ENCODE measurements around the gene CTR9. TPM values are rescaled to one million over a fixed set of nuclear protein-coding genes. Genes with fewer than 3 reads are reported as not detected.
A peak's percentile ranks its signal among the peaks of the same experiment; 100 is the strongest.

The CTR9 gene
- polyA plus RNA-seq (2013, experiment 1 of 2): 25.8 TPM
- 25.4 TPM for polyA plus RNA-seq (2013, experiment 2 of 2)

- peak within 1 kb of the TSS; percentile 90 for H2BK5ac ChIP-seq (ENCODE audit: low read depth, low read length, poor library complexity, severe bottlenecking)
- WGBS: under 1% methylated on average over 64 of the region's 67 CpGs
- H3K27me3 ChIP-seq (ENCODE audit: control insufficient read depth in 1 of 2, insufficient read depth in 1 of 2, low read length in 2 of 2): no peaks in the 10 kb centered on the region
- H3K9me3 ChIP-seq (ENCODE audit: control insufficient read depth, low read length): no peaks in the 10 kb centered on the region
- H3K4me2 ChIP-seq (ENCODE audit: low read length, poor library complexity, severe bottlenecking): peak within 1 kb of the TSS; percentile 90
- H4K8ac ChIP-seq (ENCODE audit: low read length): peak within 1 kb of the TSS; percentile 99
- peak within 1 kb of the TSS; percentile 93 for H3K9ac ChIP-seq (ENCODE audit: low read length)
- H2BK15ac ChIP-seq (ENCODE audit: low read depth, poor library complexity, severe bottlenecking): peak within 1 kb of the TSS; percentile 100
- H2BK12ac ChIP-seq (ENCODE audit: low read length in 2 of 2): no peak within 1 kb of the TSS
- peaks cover 3% of the 10 kb centered on the region for H3K79me1 ChIP-seq (replicated peaks; ENCODE audit: low read length, poor library complexity, severe bottlenecking)
- DNase-seq: peak; percentile 94
- no peak within 1 kb of the TSS for H2BK120ac ChIP-seq (ENCODE audit: low read depth, low read length)
- peak within 1 kb of the TSS in 1 of 2 experiments; percentile 69 for H3K14ac ChIP-seq (ENCODE audit: low read length in 2 of 2)
- no peak within 1 kb of the TSS for H2AK5ac ChIP-seq (ENCODE audit: low read length, severe bottlenecking)
- H2AFZ ChIP-seq (ENCODE audit: low read depth, low read length): peak within 1 kb of the TSS; percentile 72
- peak within 1 kb of the TSS; percentile 60 to 97 for H3K4ac ChIP-seq (ENCODE audit: low read depth in 1 of 2, low read length in 2 of 2)
- H4K91ac ChIP-seq (ENCODE audit: low read length): peak within 1 kb of the TSS; percentile 95
- peak within 1 kb of the TSS; percentile 99 for H3K27ac ChIP-seq (ENCODE audit: low read length, poor library complexity, severe bottlenecking)
- H3K4me1 ChIP-seq (ENCODE audit: control insufficient read depth, insufficient read depth, low read depth, low read length): peaks cover 3% of the 10 kb centered on the region
- H3K23ac ChIP-seq (ENCODE audit: low read length in 2 of 2): no peak within 1 kb of the TSS
- peaks cover 0 to 34% of the 10 kb centered on the region in 2 experiments for H3K36me3 ChIP-seq (ENCODE audit: control insufficient read depth in 1 of 2, insufficient read depth in 2 of 2, low read depth in 1 of 2, low read length in 2 of 2)
- H3K18ac ChIP-seq (ENCODE audit: low read depth in 1 of 2, low read length in 2 of 2): peak within 1 kb of the TSS; percentile 96 to 97
- H3K4me3 ChIP-seq (ENCODE audit: insufficient read depth in 1 of 2, low read depth in 1 of 2, low read length in 2 of 2): peak within 1 kb of the TSS; percentile 89 to 93
Observed at GRCh38 chr11:10750838-10751580, at the start of gene CTR9. Gene CTR9, plus strand, starts transcription at chr11:10751246. Its CDS starts 167 bp downstream, at chr11:10751413.

GRCh38 chr11:10701982-10702381 is 49.1 kb upstream of the CTR9 start:
- peaks cover 10% of the 10 kb centered on the region for H3K9me3 ChIP-seq (ENCODE audit: control insufficient read depth, low read length)
- no peak overlapping the region for H3K9ac ChIP-seq (ENCODE audit: low read length)
- no peak overlapping the region for H2AFZ ChIP-seq (ENCODE audit: low read depth, low read length)
- no peak overlapping the region for H2BK15ac ChIP-seq (ENCODE audit: low read depth, poor library complexity, severe bottlenecking)
- no peak for DNase-seq
- H2AK5ac ChIP-seq (ENCODE audit: low read length, severe bottlenecking): no peak overlapping the region
- H2BK5ac ChIP-seq (ENCODE audit: low read depth, low read length, poor library complexity, severe bottlenecking): no peak overlapping the region
- no peak overlapping the region for H3K18ac ChIP-seq (ENCODE audit: low read depth in 1 of 2, low read length in 2 of 2)
- no peak overlapping the region for H3K14ac ChIP-seq (ENCODE audit: low read length in 2 of 2)
- H3K27ac ChIP-seq (ENCODE audit: low read length, poor library complexity, severe bottlenecking): no peak overlapping the region
- no peak overlapping the region for H2BK12ac ChIP-seq (ENCODE audit: low read length in 2 of 2)
- H3K27me3 ChIP-seq (ENCODE audit: control insufficient read depth in 1 of 2, insufficient read depth in 1 of 2, low read length in 2 of 2): no peaks in the 10 kb centered on the region
- no peak overlapping the region for H3K4me2 ChIP-seq (ENCODE audit: low read length, poor library complexity, severe bottlenecking)
- WGBS: 82% methylated on average over 3 of the region's 3 CpGs
- H4K91ac ChIP-seq (ENCODE audit: low read length): no peak overlapping the region
- peaks cover 3% of the 10 kb centered on the region for H3K4me1 ChIP-seq (ENCODE audit: control insufficient read depth, insufficient read depth, low read depth, low read length)
- H4K8ac ChIP-seq (ENCODE audit: low read length): no peak overlapping the region
- no peaks in the 10 kb centered on the region for H3K79me1 ChIP-seq (replicated peaks; ENCODE audit: low read length, poor library complexity, severe bottlenecking)
- H3K4ac ChIP-seq (ENCODE audit: low read depth in 1 of 2, low read length in 2 of 2): no peak overlapping the region
- no peak overlapping the region for H3K4me3 ChIP-seq (ENCODE audit: insufficient read depth in 1 of 2, low read depth in 1 of 2, low read length in 2 of 2)
- no peak overlapping the region for H2BK120ac ChIP-seq (ENCODE audit: low read depth, low read length)
- H3K36me3 ChIP-seq (ENCODE audit: control insufficient read depth in 1 of 2, insufficient read depth in 2 of 2, low read depth in 1 of 2, low read length in 2 of 2): no peaks in the 10 kb centered on the region
- H3K23ac ChIP-seq (ENCODE audit: low read length in 2 of 2): no peak overlapping the region

GRCh38 chr11:10708131-10708530 is 42.9 kb upstream of the CTR9 start:
- H2BK5ac ChIP-seq (ENCODE audit: low read depth, low read length, poor library complexity, severe bottlenecking): no peak overlapping the region
- H3K23ac ChIP-seq (ENCODE audit: low read length in 2 of 2): no peak overlapping the region
- no peak overlapping the region for H3K4me3 ChIP-seq (ENCODE audit: insufficient read depth in 1 of 2, low read depth in 1 of 2, low read length in 2 of 2)
- no peak overlapping the region for H2BK15ac ChIP-seq (ENCODE audit: low read depth, poor library complexity, severe bottlenecking)
- H2BK120ac ChIP-seq (ENCODE audit: low read depth, low read length): no peak overlapping the region
- H2AK5ac ChIP-seq (ENCODE audit: low read length, severe bottlenecking): no peak overlapping the region
- H3K4me2 ChIP-seq (ENCODE audit: low read length, poor library complexity, severe bottlenecking): no peak overlapping the region
- WGBS: 91% methylated on average over 3 of the region's 3 CpGs
- no peak overlapping the region for H3K27ac ChIP-seq (ENCODE audit: low read length, poor library complexity, severe bottlenecking)
- no peak overlapping the region for H3K18ac ChIP-seq (ENCODE audit: low read depth in 1 of 2, low read length in 2 of 2)
- peak overlapping the region; percentile 71 for H4K91ac ChIP-seq (ENCODE audit: low read length)
- no peak overlapping the region for H3K14ac ChIP-seq (ENCODE audit: low read length in 2 of 2)
- peak overlapping the region; percentile 5 for H4K8ac ChIP-seq (ENCODE audit: low read length)
- no peak for DNase-seq
- H3K4ac ChIP-seq (ENCODE audit: low read depth in 1 of 2, low read length in 2 of 2): no peak overlapping the region
- peaks cover 0 to 5% of the 10 kb centered on the region in 2 experiments for H3K27me3 ChIP-seq (ENCODE audit: control insufficient read depth in 1 of 2, insufficient read depth in 1 of 2, low read length in 2 of 2)
- no peak overlapping the region for H2BK12ac ChIP-seq (ENCODE audit: low read length in 2 of 2)
- H2AFZ ChIP-seq (ENCODE audit: low read depth, low read length): no peak overlapping the region
- H3K9ac ChIP-seq (ENCODE audit: low read length): no peak overlapping the region
- H3K36me3 ChIP-seq (ENCODE audit: control insufficient read depth in 1 of 2, insufficient read depth in 2 of 2, low read depth in 1 of 2, low read length in 2 of 2): no peaks in the 10 kb centered on the region
- H3K9me3 ChIP-seq (ENCODE audit: control insufficient read depth, low read length): no peaks in the 10 kb centered on the region
- no peaks in the 10 kb centered on the region for H3K79me1 ChIP-seq (replicated peaks; ENCODE audit: low read length, poor library complexity, severe bottlenecking)
- no peaks in the 10 kb centered on the region for H3K4me1 ChIP-seq (ENCODE audit: control insufficient read depth, insufficient read depth, low read depth, low read length)

- Histone ChIP-seq H4K91ac (ENCODE audit: low read length) (no peak overlapping the region), H2BK12ac (ENCODE audit: low read length in 2 of 2) (peak overlapping the region in 1 of 2 experiments; percentile 57), H3K4me1 (ENCODE audit: control insufficient read depth, insufficient read depth, low read depth, low read length) (no peaks in the 10 kb centered on the region), H3K4me2 (ENCODE audit: low read length, poor library complexity, severe bottlenecking) (no peak overlapping the region), H2BK5ac (ENCODE audit: low read depth, low read length, poor library complexity, severe bottlenecking) (no peak overlapping the region), H3K14ac (ENCODE audit: low read length in 2 of 2) (no peak overlapping the region), H3K79me1 (replicated peaks; ENCODE audit: low read length, poor library complexity, severe bottlenecking) (no peaks in the 10 kb centered on the region), H3K27me3 (ENCODE audit: control insufficient read depth in 1 of 2, insufficient read depth in 1 of 2, low read length in 2 of 2) (peaks cover 0 to 5% of the 10 kb centered on the region in 2 experiments), H3K4ac (ENCODE audit: low read depth in 1 of 2, low read length in 2 of 2) (no peak overlapping the region), H3K36me3 (ENCODE audit: control insufficient read depth in 1 of 2, insufficient read depth in 2 of 2, low read depth in 1 of 2, low read length in 2 of 2) (no peaks in the 10 kb centered on the region), H2BK120ac (ENCODE audit: low read depth, low read length) (no peak overlapping the region), H3K4me3 (ENCODE audit: insufficient read depth in 1 of 2, low read depth in 1 of 2, low read length in 2 of 2) (no peak overlapping the region), H2BK15ac (ENCODE audit: low read depth, poor library complexity, severe bottlenecking) (no peak overlapping the region), H3K18ac (ENCODE audit: low read depth in 1 of 2, low read length in 2 of 2) (no peak overlapping the region), H3K27ac (ENCODE audit: low read length, poor library complexity, severe bottlenecking) (no peak overlapping the region), H3K23ac (ENCODE audit: low read length in 2 of 2) (no peak overlapping the region), H2AFZ (ENCODE audit: low read depth, low read length) (no peak overlapping the region), H4K8ac (ENCODE audit: low read length) (no peak overlapping the region), H2AK5ac (ENCODE audit: low read length, severe bottlenecking) (no peak overlapping the region), H3K9me3 (ENCODE audit: control insufficient read depth, low read length) (no peaks in the 10 kb centered on the region), H3K9ac (ENCODE audit: low read length) (no peak overlapping the region)
- peak; percentile 76 for DNase-seq
- 65% methylated on average over 3 of the region's 5 CpGs for WGBS
Observed at GRCh38 chr11:10709299-10710086, 41.6 kb upstream of the CTR9 start.

Measured in mesenchymal stem cell (in vitro differentiated cells and primary cell).